Prostate gland (tissue), 2 donors: Measurements from ENCODE around the gene ARID3B. TPM values are rescaled to one million over a fixed set of nuclear protein-coding genes. Genes with fewer than 3 reads are reported as not detected.
"Not testable (repeated sequence)": the region's sequence is repeated elsewhere in the genome, so short reads cannot be mapped to it uniquely, and the experiment has no call there.

Source experiments
- DNase-seq: peaks from one replicate; pipeline ENCODE4 v3.0.0-alpha.2; 2019; ENCODE audit warnings: low spot score
- H3K27ac ChIP-seq, 2 donors: fragments of 200-600 bp; sonication (generic); 2 replicates each; pipeline ENCODE4 v1.5.1; 2017 to 2019
- H3K27me3 ChIP-seq: fragments of 200-600 bp; sonication (generic); replicated peaks from 2 replicates; pipeline ENCODE4 v1.5.1; 2019; ENCODE audit not compliant: insufficient read depth
- H3K36me3 ChIP-seq, 2 donors: fragments of 200-600 bp; sonication (generic); 1 replicate in 1 of 2; 2 replicates in 1 of 2; pipeline versions ENCODE4 v1.5.1 to v1.8.1; 2017 to 2019
- H3K4me1 ChIP-seq: fragments of 200-600 bp; sonication (generic); replicated peaks from 2 replicates; pipeline ENCODE4 v1.5.1; 2019
- H3K4me3 ChIP-seq, 2 donors: fragments of 200-600 bp; sonication (generic); 2 replicates each; pipeline ENCODE4 v1.5.1; 2017 to 2019
- H3K9me3 ChIP-seq: fragments of 200-600 bp; sonication (generic); 2 replicates; pipeline ENCODE4 v1.5.1; 2017
- POLR2A ChIP-seq: fragments of 450-650 bp; IDR thresholded peaks from one replicate; pipeline ENCODE4 v1.6.1; 2016; ENCODE audit warnings: antibody characterized with exemption, mild to moderate bottlenecking
- POLR2AphosphoS5 ChIP-seq: sonication (generic); formaldehyde crosslinking; IDR thresholded peaks from one replicate; pipeline ENCODE4 v1.6.1; 2017; ENCODE audit warnings: antibody characterized with exemption
- WGBS: methylation state at CpG from one replicate; pipeline ENCODE4 v1.1.5; 2018; 5-methylcytosine and 5-hydroxymethylcytosine counted together
- intact Hi-C: fragments of 100-400 bp; cut with DNase I; formaldehyde crosslinking; loops from one replicate; pipeline ENCODE4 v1.14.2; 2022
- total RNA-seq, 2 donors: library from RNA; depleted of rRNA; stranded (reverse); fragments of >200 nt; gene quantifications; one replicate each; pipeline ENCODE4 v1.1.0, GENCODE V29; 2016
- TF ChIP-seq, protein P1 (sequence below), 4 experiments: fragments of 200-600 bp in 2 of 4; fragments of 450-650 bp in 2 of 4; sonication (generic) in 2 of 4; IDR thresholded peaks; 1 replicate in 3 of 4; 2 replicates in 1 of 4; pipeline ENCODE4 v1.5.1; 2016 to 2019; ENCODE audit warnings: antibody characterized with exemption in 4 of 4, mild to moderate bottlenecking in 2 of 4, moderate library complexity in 2 of 4

ARID3B gene
- total RNA-seq, 2 donors from 2014 or later, result 5.1 to 36.7 TPM

DNA sequence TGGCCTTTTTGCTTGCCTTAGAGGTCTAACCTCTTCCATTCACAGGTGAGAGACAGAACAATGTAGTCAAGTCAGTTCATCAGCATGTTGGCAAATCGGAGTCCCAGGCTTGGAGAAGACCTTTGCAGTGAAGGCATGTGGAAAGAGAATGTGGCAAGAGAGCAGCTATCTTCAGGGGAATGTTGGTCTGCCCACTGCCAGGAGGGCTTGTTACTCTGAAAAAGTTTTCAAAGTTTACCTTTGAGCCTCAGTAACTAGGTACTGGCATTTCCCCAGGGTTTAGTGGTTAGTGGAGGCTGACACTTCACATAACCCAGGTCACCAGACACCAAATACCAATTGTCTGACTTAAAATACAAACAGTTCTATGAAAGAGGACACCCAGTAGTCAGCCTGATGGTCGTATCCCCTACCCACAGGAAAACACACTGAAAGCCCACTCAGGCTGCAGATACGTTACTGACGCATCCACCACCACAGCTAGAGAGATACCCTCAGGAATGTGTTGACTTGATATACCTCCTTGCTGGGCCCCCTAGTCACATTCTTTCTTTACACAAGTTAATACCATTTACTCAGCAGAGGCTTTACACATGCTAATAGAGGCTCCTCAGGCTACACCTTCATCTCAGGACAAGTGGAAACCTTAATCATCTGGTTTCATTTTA, 9.7 kb upstream of the ARID3B start:
- no peaks in the 10 kb centered on the region for H3K4me1 ChIP-seq
- no peak overlapping the region for H3K4me3 ChIP-seq
- 70% methylated on average over 4 of the region's 4 CpGs for WGBS
- TF ChIP-seq, protein P1, sequence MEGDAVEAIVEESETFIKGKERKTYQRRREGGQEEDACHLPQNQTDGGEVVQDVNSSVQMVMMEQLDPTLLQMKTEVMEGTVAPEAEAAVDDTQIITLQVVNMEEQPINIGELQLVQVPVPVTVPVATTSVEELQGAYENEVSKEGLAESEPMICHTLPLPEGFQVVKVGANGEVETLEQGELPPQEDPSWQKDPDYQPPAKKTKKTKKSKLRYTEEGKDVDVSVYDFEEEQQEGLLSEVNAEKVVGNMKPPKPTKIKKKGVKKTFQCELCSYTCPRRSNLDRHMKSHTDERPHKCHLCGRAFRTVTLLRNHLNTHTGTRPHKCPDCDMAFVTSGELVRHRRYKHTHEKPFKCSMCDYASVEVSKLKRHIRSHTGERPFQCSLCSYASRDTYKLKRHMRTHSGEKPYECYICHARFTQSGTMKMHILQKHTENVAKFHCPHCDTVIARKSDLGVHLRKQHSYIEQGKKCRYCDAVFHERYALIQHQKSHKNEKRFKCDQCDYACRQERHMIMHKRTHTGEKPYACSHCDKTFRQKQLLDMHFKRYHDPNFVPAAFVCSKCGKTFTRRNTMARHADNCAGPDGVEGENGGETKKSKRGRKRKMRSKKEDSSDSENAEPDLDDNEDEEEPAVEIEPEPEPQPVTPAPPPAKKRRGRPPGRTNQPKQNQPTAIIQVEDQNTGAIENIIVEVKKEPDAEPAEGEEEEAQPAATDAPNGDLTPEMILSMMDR (IDR thresholded peaks at IDR 0.05), result no peak
- TF ChIP-seq POLR2A, result no peak
- TF ChIP-seq POLR2AphosphoS5, result no peak
- intact Hi-C loops, result no loop called here
- no peaks in the 10 kb centered on the region for H3K27me3 ChIP-seq
- DNase-seq, result no peak
- H3K27ac ChIP-seq, result no peak overlapping the region
- no peaks in the 10 kb centered on the region for H3K36me3 ChIP-seq
- H3K9me3 ChIP-seq, result no peaks in the 10 kb centered on the region

- 66% methylated on average over 3 of the region's 3 CpGs for WGBS
- Histone ChIP-seq H3K27ac (no peak overlapping the region), H3K36me3 (no peaks in the 10 kb centered on the region), H3K4me3 (no peak overlapping the region), H3K9me3 (no peaks in the 10 kb centered on the region), H3K27me3 (no peaks in the 10 kb centered on the region), H3K4me1 (no peaks in the 10 kb centered on the region)
- intact Hi-C loops, result no loop called here
- TF ChIP-seq, protein P1 (IDR thresholded peaks at IDR 0.05), result no peak
- no peak for TF ChIP-seq POLR2AphosphoS5
- no peak for TF ChIP-seq POLR2A
- no peak for DNase-seq
These were observed 5.5 kb upstream of the ARID3B start for GRCh38 chr15:74535388-74536084.

DNA sequence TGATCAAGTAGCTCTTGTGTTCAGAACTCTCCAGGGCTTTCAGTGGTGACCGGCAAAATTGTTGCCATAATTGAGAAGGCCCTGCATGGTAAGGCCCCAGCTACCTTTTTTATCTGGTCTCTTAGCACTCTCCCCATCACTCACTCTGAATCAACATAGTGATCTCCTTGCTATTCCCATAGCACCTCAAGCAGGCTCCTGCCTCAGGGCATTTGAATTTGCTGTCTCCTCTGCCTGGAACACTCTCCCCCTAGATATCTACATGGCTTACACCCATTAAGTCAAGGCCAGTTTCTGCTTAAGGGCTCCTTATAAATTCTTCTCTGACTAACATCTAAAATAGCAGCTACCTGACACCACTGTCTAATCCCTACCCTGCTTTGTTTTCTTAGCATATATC, 3.3 kb upstream of the ARID3B start:
- Histone ChIP-seq H3K9me3 (no peaks in the 10 kb centered on the region), H3K27me3 (no peaks in the 10 kb centered on the region), H3K27ac (no peak overlapping the region), H3K4me1 (no peaks in the 10 kb centered on the region), H3K36me3 (no peaks in the 10 kb centered on the region), H3K4me3 (no peak overlapping the region)
- TF ChIP-seq, protein P1 (IDR thresholded peaks at IDR 0.05), result no peak
- no peak for TF ChIP-seq POLR2AphosphoS5
- intact Hi-C loops, result no loop called here
- 97% methylated on average over 1 of the region's 1 CpG for WGBS
- DNase-seq, result no peak

- H3K27me3 ChIP-seq, DNase-seq, H3K9me3 ChIP-seq, intact Hi-C loops, H3K36me3 ChIP-seq, H3K4me3 ChIP-seq, H3K27ac ChIP-seq, H3K4me1 ChIP-seq: not testable (repeated sequence)
- 90% methylated on average over 12 of the region's 12 CpGs for WGBS
These were observed 1.5 kb upstream of the ARID3B start for GRCh38 chr15:74539521-74539920.

DNA sequence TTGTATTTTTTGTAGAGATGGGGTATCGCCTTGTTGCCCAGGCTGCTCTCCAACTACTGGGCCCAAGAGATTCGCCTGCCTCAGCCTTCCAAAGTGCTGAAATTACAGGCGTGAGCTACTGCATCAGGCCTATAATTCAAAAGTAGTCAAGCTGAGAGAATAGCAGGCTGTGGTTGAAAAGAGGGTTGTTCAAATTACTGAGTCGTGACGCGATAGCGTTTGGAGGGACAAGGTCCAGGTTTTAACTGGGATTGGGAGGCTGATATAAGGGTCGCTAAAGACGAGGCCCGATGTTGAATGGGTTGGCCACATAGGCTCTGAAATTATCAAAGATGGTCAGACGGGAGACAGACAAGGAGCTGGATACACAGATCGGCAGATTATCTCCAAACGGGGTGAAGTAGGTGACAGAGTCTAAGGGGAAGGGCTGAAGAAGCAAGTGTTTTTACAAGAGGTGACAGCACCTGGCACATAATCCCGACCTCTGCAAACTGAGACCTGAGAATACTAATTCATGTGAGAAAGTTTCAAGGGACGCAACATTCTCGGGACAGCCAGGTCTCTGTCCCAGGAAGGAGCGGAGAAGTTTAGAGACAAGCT, 759 bp upstream of the ARID3B start:
- intact Hi-C loops, result loop anchor here (5.0 kb wide), 2 partner anchors 57 to 78 kb away; partner anchors contain the start of gene UBL7
- Histone ChIP-seq H3K27ac (peak overlapping the region; percentile 65 to 70), H3K4me1 (no peaks in the 10 kb centered on the region), H3K9me3 (no peaks in the 10 kb centered on the region), H3K36me3 (no peaks in the 10 kb centered on the region), H3K27me3 (no peaks in the 10 kb centered on the region), H3K4me3 (peak overlapping the region; percentile 84 to 94)
- TF ChIP-seq POLR2AphosphoS5 (no peak), POLR2A (no peak)
- TF ChIP-seq, protein P1 (IDR thresholded peaks at IDR 0.05), result no peak
- DNase-seq, result no peak
- WGBS, result 2% methylated on average over 17 of the region's 17 CpGs
